Tibial artery (tissue), 4 donors: Measurements from ENCODE around the gene PARD3B.

Source experiments
- DNase-seq, 2 donors: peaks; one replicate each; pipeline ENCODE4 v3.0.0-alpha.2; 2019
- H3K27ac ChIP-seq, 2 donors: fragments of 200-600 bp; sonication (generic) in 1 of 2; 1 replicate in 1 of 2; 2 replicates in 1 of 2; pipeline ENCODE4 v1.5.1; 2018 to 2019; ENCODE audit warnings: mild to moderate bottlenecking in 1 of 2
- H3K27me3 ChIP-seq, 2 donors: fragments of 200-600 bp; sonication (generic) in 1 of 2; one replicate each; pipeline versions ENCODE4 v1.5.1 to v1.6.0; 2016 to 2019
- H3K36me3 ChIP-seq, 3 donors: fragments of 200-600 bp; sonication (generic) in 2 of 3; one replicate each; pipeline ENCODE4 v1.5.1; 2016 to 2019; ENCODE audit warnings: mild to moderate bottlenecking in 2 of 3
- H3K4me1 ChIP-seq, 4 donors: fragments of 200-600 bp; sonication (generic) in 2 of 4; 1 replicate in 3 of 4; 2 replicates in 1 of 4; pipeline ENCODE4 v1.5.1; 2016 to 2019
- H3K4me3 ChIP-seq, 2 donors: fragments of 200-600 bp; sonication (generic) in 1 of 2; 1 replicate in 1 of 2; 2 replicates in 1 of 2; pipeline ENCODE4 v1.5.1; 2018 to 2019; ENCODE audit warnings: mild to moderate bottlenecking in 2 of 2
- H3K9me3 ChIP-seq, 3 donors: fragments of 200-600 bp; sonication (generic) in 1 of 3; one replicate each; pipeline ENCODE4 v1.5.1; 2016 to 2019
- CTCF ChIP-seq, 2 experiments: fragments of 200-600 bp in 1 of 2; fragments of 450-650 bp in 1 of 2; IDR thresholded peaks; one replicate each; pipeline ENCODE4 v1.5.1; 2017 to 2019; ENCODE audit warnings: antibody characterized with exemption in 2 of 2, mild to moderate bottlenecking in 1 of 2, moderate library complexity in 1 of 2
- intact Hi-C: fragments of 100-400 bp; cut with DNase I; formaldehyde crosslinking; loops from one replicate; pipeline ENCODE4 v1.15.0; 2023; ENCODE audit warnings: low total_unique reads

PARD3B gene

GRCh38 chr2:205280596-205281236 lies 735.4 kb downstream of the PARD3B start:
- TF ChIP-seq CTCF (IDR thresholded peaks at IDR 0.05): no peak
- Histone ChIP-seq H3K9me3 (no peaks in the 10 kb centered on the region), H3K27ac (no peak overlapping the region), H3K4me3 (no peak overlapping the region), H3K27me3 (no peaks in the 10 kb centered on the region), H3K4me1 (no peaks in the 10 kb centered on the region), H3K36me3 (no peaks in the 10 kb centered on the region)
- intact Hi-C loops: no loop called here
- no peak for DNase-seq

GRCh38 chr2:205283736-205284270 lies 738.5 kb downstream of the PARD3B start:
- no peaks in the 10 kb centered on the region for H3K9me3 ChIP-seq
- TF ChIP-seq CTCF (IDR thresholded peaks at IDR 0.05): no peak
- DNase-seq: no peak
- no peaks in the 10 kb centered on the region for H3K4me1 ChIP-seq
- H3K36me3 ChIP-seq: no peaks in the 10 kb centered on the region
- no peak overlapping the region for H3K4me3 ChIP-seq
- intact Hi-C loops: no loop called here
- no peaks in the 10 kb centered on the region for H3K27me3 ChIP-seq
- H3K27ac ChIP-seq: no peak overlapping the region

- no peak for DNase-seq
- Histone ChIP-seq H3K36me3 (no peaks in the 10 kb centered on the region), H3K4me3 (no peak overlapping the region), H3K9me3 (no peaks in the 10 kb centered on the region), H3K27ac (no peak overlapping the region), H3K27me3 (no peaks in the 10 kb centered on the region), H3K4me1 (no peaks in the 10 kb centered on the region)
- intact Hi-C loops: no loop called here
- no peak for TF ChIP-seq CTCF (IDR thresholded peaks at IDR 0.05)
Measured at GRCh38 chr2:205284334-205284733, 739.1 kb downstream of the PARD3B start.

GRCh38 chr2:205287316-205287715 lies 742.0 kb downstream of the PARD3B start:
- intact Hi-C loops: no loop called here
- TF ChIP-seq CTCF (IDR thresholded peaks at IDR 0.05): no peak
- no peaks in the 10 kb centered on the region for H3K36me3 ChIP-seq
- H3K27ac ChIP-seq: no peak overlapping the region
- no peak overlapping the region for H3K4me3 ChIP-seq
- no peaks in the 10 kb centered on the region for H3K27me3 ChIP-seq
- no peak for DNase-seq
- H3K4me1 ChIP-seq: no peaks in the 10 kb centered on the region
- no peaks in the 10 kb centered on the region for H3K9me3 ChIP-seq

GRCh38 chr2:205288686-205289085 lies 743.4 kb downstream of the PARD3B start:
- H3K4me3 ChIP-seq: no peak overlapping the region
- DNase-seq: no peak

More at GRCh38 chr2:205288686-205289085, 743.4 kb downstream of the PARD3B start:
- TF ChIP-seq CTCF (IDR thresholded peaks at IDR 0.05): no peak
- H3K27ac ChIP-seq: no peak overlapping the region
- H3K4me1 ChIP-seq: no peaks in the 10 kb centered on the region
- intact Hi-C loops: no loop called here
- H3K9me3 ChIP-seq: no peaks in the 10 kb centered on the region
- H3K27me3 ChIP-seq: no peaks in the 10 kb centered on the region
- no peaks in the 10 kb centered on the region for H3K36me3 ChIP-seq
